Stomach (tissue), 9 donors: ENCODE measurements around the gene ART4. TPM values are rescaled to one million over a fixed set of nuclear protein-coding genes. Genes with fewer than 3 reads are reported as not detected.

Experiments
- DNase-seq, 2 donors: peaks; one replicate each; pipeline versions ENCODE4 v3.0.0 to v3.0.0-alpha.2; 2013 to 2019
- H3K27ac ChIP-seq, 5 donors: fragments of 200-600 bp in 4 of 5; sonication (generic) in 4 of 5; one replicate each; pipeline ENCODE4 v1.5.1; 2013 to 2019; ENCODE audit warnings: mild to moderate bottlenecking in 1 of 5, moderate library complexity in 1 of 5
- H3K27me3 ChIP-seq, 3 donors: fragments of 200-600 bp; sonication (generic); one replicate each; pipeline ENCODE4 v1.5.1; 2017 to 2019; ENCODE audit warnings: mixed run types in 1 of 3
- H3K36me3 ChIP-seq, 4 donors: fragments of 200-600 bp; sonication (generic); 1 replicate in 3 of 4; 2 replicates in 1 of 4; pipeline ENCODE4 v1.5.1; 2016 to 2019
- H3K4me1 ChIP-seq, 4 donors: fragments of 200-600 bp; sonication (generic); one replicate each; pipeline ENCODE4 v1.5.1; 2016 to 2019
- H3K4me3 ChIP-seq, 4 donors: fragments of 200-600 bp; sonication (generic) in 3 of 4; one replicate each; pipeline ENCODE4 v1.5.1; 2016 to 2019; ENCODE audit warnings: mild to moderate bottlenecking in 1 of 4
- H3K9me3 ChIP-seq, 4 donors: fragments of 200-600 bp; sonication (generic); one replicate each; pipeline ENCODE4 v1.5.1; 2016 to 2019
- EP300 ChIP-seq: sonication (generic); formaldehyde crosslinking; IDR thresholded peaks from one replicate; pipeline ENCODE4 v1.6.1; 2017; ENCODE audit warnings: antibody characterized with exemption
- POLR2A ChIP-seq, 4 donors: fragments of 450-650 bp; IDR thresholded peaks; one replicate each; pipeline ENCODE4 v1.6.1; 2016; ENCODE audit warnings: antibody characterized with exemption in 4 of 4, control low read depth in 2 of 4, mild to moderate bottlenecking in 1 of 4, moderate library complexity in 1 of 4
- POLR2AphosphoS5 ChIP-seq, 3 donors: sonication (generic); formaldehyde crosslinking; IDR thresholded peaks; one replicate each; pipeline ENCODE4 v1.6.1; 2016; ENCODE audit warnings: antibody characterized with exemption in 3 of 3
- WGBS, 5 donors: extraction: QIAGEN DNeasy Blood & Tissue Kit in 3 of 5; methylation state at CpG; one replicate each; pipeline versions ENCODE4 v1.1.5 to v1.1.7; 2013 to 2018; 5-methylcytosine and 5-hydroxymethylcytosine counted together
- intact Hi-C: fragments of 100-400 bp; cut with DNase I; formaldehyde crosslinking; loops from one replicate; pipeline ENCODE4 v1.15.1; 2023; ENCODE audit warnings: low total_unique reads
- polyA plus RNA-seq, 3 donors: library from polyadenylated mRNA; stranded (reverse); fragments of 200-250 nt; gene quantifications; one replicate each; pipeline ENCODE4 v1.2.3, GENCODE V29; 2013
- total RNA-seq, 5 donors: library from RNA; depleted of rRNA; stranded (reverse); fragments of >200 nt; gene quantifications; one replicate each; pipeline versions ENCODE4 v1.1.0 to v1.2.3, GENCODE V29; 2014 to 2016
- TF ChIP-seq, protein P1 (sequence below), 7 experiments: fragments of 450-650 bp in 4 of 7; fragments of 200-600 bp in 3 of 7; sonication (generic) in 3 of 7; IDR thresholded peaks; one replicate each; pipeline ENCODE4 v1.5.1; 2016 to 2019; ENCODE audit warnings: antibody characterized with exemption in 7 of 7, control low read depth in 2 of 7, mild to moderate bottlenecking in 1 of 7
- donor health status: healthy with polysubstance abuse.
- donor health status: Bipolar disorder and iron deficiency.
- donor health status: healthy.

ART4 gene
- total and polyA plus RNA-seq, 8 donors: 0.03 to 2.0 (median 1.2) TPM; not detected in 4

DNA sequence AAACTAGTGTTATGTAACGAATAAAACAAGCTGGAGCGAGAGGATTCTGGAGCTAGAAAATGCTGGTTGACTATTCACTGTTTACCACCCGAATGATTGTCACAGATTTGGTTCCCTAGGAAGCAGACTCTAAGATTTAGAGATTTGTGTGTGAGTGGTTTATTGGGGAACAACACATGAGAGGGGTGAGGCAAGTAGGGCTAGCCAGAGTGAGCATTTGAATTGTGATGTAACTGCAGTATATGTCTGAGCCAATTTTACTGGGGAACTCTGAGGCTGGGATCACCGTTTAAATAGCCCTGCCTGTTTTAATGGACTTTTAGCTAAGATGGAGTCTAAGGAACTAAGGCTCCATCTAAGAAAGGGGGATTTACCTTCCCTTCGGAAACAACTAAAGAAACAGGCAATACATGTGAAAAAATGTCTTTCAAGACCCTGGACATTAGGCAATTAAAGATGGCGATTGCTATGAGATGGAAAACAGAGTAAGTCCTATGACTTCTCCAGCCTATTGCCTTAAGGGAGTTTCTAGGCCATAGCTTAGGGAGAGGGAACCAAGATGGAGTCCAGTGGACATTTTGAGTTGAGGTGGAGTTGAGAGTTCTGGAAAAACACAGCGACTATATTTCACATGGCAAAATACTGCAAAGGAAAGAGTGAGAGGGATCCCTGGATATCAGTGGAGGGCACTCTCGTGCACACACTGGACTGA is 36.1 kb upstream of the ART4 start:
- Histone ChIP-seq H3K4me3 (no peak overlapping the region), H3K4me1 (peaks cover 0 to 7% (median 2%) of the 10 kb centered on the region in 4 donors), H3K36me3 (peaks cover 0 to 12% (median 0%) of the 10 kb centered on the region in 4 donors), H3K27me3 (no peaks in the 10 kb centered on the region), H3K27ac (no peak overlapping the region), H3K9me3 (no peaks in the 10 kb centered on the region)
- intact Hi-C loops: no loop called here
- TF ChIP-seq, protein P1, sequence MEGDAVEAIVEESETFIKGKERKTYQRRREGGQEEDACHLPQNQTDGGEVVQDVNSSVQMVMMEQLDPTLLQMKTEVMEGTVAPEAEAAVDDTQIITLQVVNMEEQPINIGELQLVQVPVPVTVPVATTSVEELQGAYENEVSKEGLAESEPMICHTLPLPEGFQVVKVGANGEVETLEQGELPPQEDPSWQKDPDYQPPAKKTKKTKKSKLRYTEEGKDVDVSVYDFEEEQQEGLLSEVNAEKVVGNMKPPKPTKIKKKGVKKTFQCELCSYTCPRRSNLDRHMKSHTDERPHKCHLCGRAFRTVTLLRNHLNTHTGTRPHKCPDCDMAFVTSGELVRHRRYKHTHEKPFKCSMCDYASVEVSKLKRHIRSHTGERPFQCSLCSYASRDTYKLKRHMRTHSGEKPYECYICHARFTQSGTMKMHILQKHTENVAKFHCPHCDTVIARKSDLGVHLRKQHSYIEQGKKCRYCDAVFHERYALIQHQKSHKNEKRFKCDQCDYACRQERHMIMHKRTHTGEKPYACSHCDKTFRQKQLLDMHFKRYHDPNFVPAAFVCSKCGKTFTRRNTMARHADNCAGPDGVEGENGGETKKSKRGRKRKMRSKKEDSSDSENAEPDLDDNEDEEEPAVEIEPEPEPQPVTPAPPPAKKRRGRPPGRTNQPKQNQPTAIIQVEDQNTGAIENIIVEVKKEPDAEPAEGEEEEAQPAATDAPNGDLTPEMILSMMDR (IDR thresholded peaks at IDR 0.05): no peak
- TF ChIP-seq POLR2AphosphoS5 (IDR thresholded peaks at IDR 0.05) (no peak), EP300 (no peak), POLR2A (IDR thresholded peaks at IDR 0.05) (no peak)
- 90 to 95% (median 92%) methylated on average over 8 of the region's 8 CpGs for WGBS, 5 donors
- DNase-seq: no peak

DNA sequence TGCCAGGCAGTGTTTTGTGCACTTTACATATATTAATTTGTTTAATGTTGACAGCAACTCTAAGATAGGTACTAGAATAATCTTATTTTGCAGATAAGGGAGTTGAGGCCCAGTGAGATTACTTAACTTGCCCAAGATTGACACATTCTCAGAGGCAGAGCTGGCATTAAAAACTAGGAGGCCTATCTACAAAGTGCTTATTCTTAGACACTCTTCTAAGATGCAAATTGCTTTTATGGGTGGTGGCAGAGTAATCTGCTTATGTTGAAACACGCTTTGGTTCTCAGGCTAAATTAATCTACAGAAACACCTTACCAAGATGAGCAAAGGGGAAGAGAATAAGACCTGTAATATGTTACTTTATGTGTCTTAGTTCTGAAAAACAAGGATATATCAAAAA is 35.2 kb upstream of the ART4 start:
- H3K36me3 ChIP-seq: peaks cover 0 to 12% (median 0%) of the 10 kb centered on the region in 4 donors
- 70 to 100% (median 88%) methylated on average over 1 of the region's 1 CpG for WGBS, 5 donors
- intact Hi-C loops: no loop called here
- no peak overlapping the region for H3K4me3 ChIP-seq
- H3K27ac ChIP-seq: no peak overlapping the region
- TF ChIP-seq POLR2A (IDR thresholded peaks at IDR 0.05) (no peak), POLR2AphosphoS5 (IDR thresholded peaks at IDR 0.05) (no peak), EP300 (no peak)
- TF ChIP-seq, protein P1 (IDR thresholded peaks at IDR 0.05): no peak
- H3K27me3 ChIP-seq: no peaks in the 10 kb centered on the region
- DNase-seq: no peak
- peaks cover 0 to 4% (median 0%) of the 10 kb centered on the region in 4 donors for H3K4me1 ChIP-seq
- H3K9me3 ChIP-seq: no peaks in the 10 kb centered on the region

DNA sequence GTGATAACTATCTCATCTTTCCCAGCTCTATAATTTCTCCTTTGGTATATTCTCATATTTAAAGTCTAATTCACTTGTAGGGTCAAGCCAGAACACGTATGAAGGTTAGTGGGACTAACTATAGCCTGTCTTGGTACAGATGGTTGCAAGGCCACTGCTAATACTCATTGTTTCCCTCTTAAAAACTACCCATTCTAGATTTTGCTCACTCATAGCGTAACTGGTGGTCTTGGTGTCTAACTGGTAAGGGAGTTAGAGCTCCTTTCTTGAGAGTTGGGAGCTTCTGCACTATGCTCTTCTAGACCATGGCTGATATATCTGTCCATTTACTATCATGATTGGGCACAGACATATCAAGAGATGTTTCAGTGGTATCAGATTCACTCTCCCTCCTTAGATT is 33.5 kb upstream of the ART4 start:
- DNase-seq: no peak
- no peak overlapping the region for H3K4me3 ChIP-seq
- 44 to 92% (median 71%) methylated on average over 2 of the region's 2 CpGs for WGBS, 5 donors
- H3K27ac ChIP-seq: no peak overlapping the region
- no peaks in the 10 kb centered on the region for H3K9me3 ChIP-seq
- peaks cover 0 to 5% (median 0%) of the 10 kb centered on the region in 4 donors for H3K36me3 ChIP-seq
- intact Hi-C loops: no loop called here
- peaks cover 0 to 5% (median 0%) of the 10 kb centered on the region in 4 donors for H3K4me1 ChIP-seq
- TF ChIP-seq EP300 (no peak), POLR2A (IDR thresholded peaks at IDR 0.05) (no peak), POLR2AphosphoS5 (IDR thresholded peaks at IDR 0.05) (no peak)
- TF ChIP-seq, protein P1 (IDR thresholded peaks at IDR 0.05): no peak
- no peaks in the 10 kb centered on the region for H3K27me3 ChIP-seq

DNA sequence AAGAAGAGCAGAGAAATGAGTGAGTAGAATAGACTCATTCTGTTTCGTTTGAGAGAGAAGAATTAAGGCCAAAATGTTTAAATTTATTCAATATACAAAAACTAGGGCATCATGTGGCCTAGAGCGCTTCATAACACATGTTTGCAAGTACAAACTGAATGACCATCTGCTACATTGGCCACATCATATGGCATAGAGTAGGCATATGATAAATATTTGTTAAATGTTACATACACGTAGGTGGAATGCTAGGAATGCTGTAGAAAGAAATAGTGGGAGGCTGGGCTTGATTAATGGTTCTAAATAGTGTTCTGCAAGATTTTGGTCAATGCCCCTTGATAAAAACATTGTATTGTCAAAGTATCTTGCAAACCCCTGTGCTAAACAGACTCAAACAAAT is 31.6 kb upstream of the ART4 start:
- no peak overlapping the region for H3K4me3 ChIP-seq

More for the DNA sequence above, 31.6 kb upstream of the ART4 start:
- H3K27me3 ChIP-seq: no peaks in the 10 kb centered on the region
- H3K4me1 ChIP-seq: peaks cover 0 to 6% (median 0%) of the 10 kb centered on the region in 4 donors
- no peak for DNase-seq
- no peak overlapping the region for H3K27ac ChIP-seq
- TF ChIP-seq EP300 (no peak), POLR2A (IDR thresholded peaks at IDR 0.05) (no peak), POLR2AphosphoS5 (IDR thresholded peaks at IDR 0.05) (no peak)
- TF ChIP-seq, protein P1 (IDR thresholded peaks at IDR 0.05): no peak
- WGBS, 5 donors: 53 to 64% (median 61%) methylated on average over 3 of the region's 3 CpGs
- intact Hi-C loops: no loop called here
- H3K9me3 ChIP-seq: no peaks in the 10 kb centered on the region
- H3K36me3 ChIP-seq: no peaks in the 10 kb centered on the region
